ENCODE data around the gene RACGAP1.

The RACGAP1 gene

DNA sequence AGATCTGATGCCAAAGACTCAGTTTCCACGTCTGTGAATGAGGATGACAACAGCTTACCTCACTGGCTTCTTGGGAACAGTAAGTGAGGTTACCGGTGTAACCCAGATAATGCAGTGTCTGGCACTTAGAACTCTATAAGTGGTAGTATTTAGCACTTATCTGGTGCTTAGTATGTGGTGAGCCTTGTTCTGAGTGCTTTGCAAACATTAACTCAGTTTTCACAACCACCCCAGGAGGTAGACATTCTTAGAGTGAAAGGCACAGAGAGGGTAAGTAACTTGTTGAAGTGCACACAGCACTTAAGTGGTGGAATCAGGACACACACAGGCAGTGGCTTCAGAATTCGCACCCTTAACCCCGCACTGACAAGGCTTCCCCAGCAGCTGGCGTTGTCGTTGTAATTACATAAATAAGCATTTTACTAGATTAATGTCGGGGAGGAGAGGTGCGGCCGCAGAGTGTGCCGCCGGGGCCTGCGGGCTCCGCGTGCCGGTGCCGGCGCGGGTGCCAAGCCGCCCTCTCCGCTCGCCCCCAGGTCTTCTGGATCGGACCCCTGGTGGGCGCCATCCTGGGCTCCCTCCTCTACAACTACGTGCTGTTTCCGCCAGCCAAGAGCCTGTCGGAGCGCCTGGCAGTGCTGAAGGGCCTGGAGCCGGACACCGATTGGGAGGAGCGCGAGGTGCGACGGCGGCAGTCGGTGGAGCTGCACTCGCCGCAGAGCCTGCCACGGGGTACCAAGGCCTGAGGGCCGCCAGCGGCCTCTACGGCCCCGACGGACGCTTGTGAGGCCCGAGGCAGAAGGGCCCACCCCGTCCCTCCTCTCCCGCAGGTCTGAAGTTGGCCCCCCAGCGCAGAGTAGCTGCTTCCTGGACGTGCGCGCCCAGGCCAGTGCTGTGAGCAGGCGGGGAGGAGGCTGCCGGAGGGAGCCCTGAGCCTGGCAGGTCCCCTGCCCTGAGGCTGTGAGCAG is 70.1 kb downstream of the RACGAP1 start:
- intact Hi-C loops (cut with DNase I; ENCODE audit: low total_unique reads): no loop called here
- TF ChIP-seq, protein P1, sequence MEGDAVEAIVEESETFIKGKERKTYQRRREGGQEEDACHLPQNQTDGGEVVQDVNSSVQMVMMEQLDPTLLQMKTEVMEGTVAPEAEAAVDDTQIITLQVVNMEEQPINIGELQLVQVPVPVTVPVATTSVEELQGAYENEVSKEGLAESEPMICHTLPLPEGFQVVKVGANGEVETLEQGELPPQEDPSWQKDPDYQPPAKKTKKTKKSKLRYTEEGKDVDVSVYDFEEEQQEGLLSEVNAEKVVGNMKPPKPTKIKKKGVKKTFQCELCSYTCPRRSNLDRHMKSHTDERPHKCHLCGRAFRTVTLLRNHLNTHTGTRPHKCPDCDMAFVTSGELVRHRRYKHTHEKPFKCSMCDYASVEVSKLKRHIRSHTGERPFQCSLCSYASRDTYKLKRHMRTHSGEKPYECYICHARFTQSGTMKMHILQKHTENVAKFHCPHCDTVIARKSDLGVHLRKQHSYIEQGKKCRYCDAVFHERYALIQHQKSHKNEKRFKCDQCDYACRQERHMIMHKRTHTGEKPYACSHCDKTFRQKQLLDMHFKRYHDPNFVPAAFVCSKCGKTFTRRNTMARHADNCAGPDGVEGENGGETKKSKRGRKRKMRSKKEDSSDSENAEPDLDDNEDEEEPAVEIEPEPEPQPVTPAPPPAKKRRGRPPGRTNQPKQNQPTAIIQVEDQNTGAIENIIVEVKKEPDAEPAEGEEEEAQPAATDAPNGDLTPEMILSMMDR (IDR thresholded peaks at IDR 0.05): no peak
- Histone ChIP-seq H3K4me1 (peaks cover 0 to 15% (median 4%) of the 10 kb centered on the region in 4 donors), H3K27me3 (peaks cover 0 to 74% of the 10 kb centered on the region in 2 donors), H3K9me3 (no peaks in the 10 kb centered on the region), H3K27ac (no peak overlapping the region), H3K36me3 (no peaks in the 10 kb centered on the region), H3K4me3 (no peak overlapping the region)
- DNase-seq: no peak

DNA sequence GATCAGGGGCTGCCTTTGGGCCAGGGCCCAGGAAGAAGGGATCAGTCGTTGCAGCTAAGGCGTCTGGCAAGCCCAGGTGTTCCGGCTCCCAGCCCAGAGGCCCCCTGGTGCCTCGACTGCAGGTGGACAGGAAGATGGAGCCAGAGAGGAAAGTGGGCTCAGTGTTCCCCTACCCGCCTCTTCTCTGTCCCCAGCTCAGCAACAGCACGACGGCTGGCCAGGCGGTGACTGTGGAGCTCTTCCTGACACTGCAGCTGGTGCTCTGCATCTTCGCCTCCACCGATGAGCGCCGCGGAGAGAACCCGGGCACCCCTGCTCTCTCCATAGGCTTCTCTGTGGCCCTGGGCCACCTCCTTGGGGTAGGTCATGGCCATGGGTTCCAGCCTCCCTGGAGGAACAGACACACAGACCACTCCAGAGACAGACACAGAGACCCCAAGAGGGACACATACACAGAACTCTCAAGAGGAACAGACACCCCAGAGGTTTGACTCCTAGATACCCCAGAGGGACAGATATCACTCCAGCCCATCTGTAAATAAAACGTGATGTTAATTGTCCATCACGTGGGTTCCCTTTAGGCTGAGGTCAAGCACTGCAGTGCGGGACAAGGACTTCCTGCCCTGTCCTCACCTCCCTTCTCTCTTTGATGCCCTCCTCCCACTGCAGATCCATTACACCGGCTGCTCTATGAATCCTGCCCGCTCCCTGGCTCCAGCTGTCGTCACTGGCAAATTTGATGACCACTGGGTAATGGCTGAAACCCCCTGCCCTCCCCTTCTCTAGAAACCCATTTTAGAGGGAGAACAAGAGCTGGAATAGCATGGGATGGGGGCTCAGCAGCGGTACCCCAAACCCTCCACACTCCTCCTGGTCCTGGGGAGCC is 71.1 kb downstream of the RACGAP1 start:
- TF ChIP-seq, protein P1 (IDR thresholded peaks at IDR 0.05): no peak
- Histone ChIP-seq H3K36me3 (no peaks in the 10 kb centered on the region), H3K4me3 (no peak overlapping the region), H3K27ac (no peak overlapping the region), H3K27me3 (peaks cover 0 to 70% of the 10 kb centered on the region in 2 donors), H3K4me1 (peaks cover 0 to 7% (median 0%) of the 10 kb centered on the region in 4 donors), H3K9me3 (no peaks in the 10 kb centered on the region)
- no peak for DNase-seq
- intact Hi-C loops (cut with DNase I; ENCODE audit: low total_unique reads): no loop called here

DNA sequence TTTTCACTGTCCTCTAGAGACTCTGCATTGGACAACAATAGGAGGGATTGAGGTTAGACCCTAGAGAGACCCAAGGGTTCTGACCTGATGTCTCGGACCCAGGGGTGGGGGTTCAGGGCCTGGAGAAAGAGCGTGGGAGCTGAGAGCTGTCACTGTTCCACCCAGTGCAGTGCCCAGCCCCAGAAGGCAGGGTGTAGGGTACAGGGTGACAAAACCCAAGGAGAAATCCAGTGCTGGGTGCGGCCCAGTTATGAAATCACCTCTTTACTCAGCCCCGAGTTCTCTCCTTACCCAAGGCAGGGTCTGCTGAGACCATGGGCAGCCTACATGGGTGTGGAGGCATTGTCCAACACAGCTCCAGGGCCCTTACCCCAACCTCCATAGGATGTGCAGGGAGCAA is 72.1 kb downstream of the RACGAP1 start:
- Histone ChIP-seq H3K4me3 (no peak overlapping the region), H3K9me3 (no peaks in the 10 kb centered on the region), H3K36me3 (no peaks in the 10 kb centered on the region), H3K4me1 (peaks cover 0 to 7% (median 0%) of the 10 kb centered on the region in 4 donors), H3K27ac (no peak overlapping the region), H3K27me3 (peaks cover 0 to 59% of the 10 kb centered on the region in 2 donors)
- intact Hi-C loops (cut with DNase I; ENCODE audit: low total_unique reads): no loop called here
- DNase-seq: peak in 1 of 2 donors; percentile 48
- TF ChIP-seq, protein P1 (IDR thresholded peaks at IDR 0.05): no peak

DNA sequence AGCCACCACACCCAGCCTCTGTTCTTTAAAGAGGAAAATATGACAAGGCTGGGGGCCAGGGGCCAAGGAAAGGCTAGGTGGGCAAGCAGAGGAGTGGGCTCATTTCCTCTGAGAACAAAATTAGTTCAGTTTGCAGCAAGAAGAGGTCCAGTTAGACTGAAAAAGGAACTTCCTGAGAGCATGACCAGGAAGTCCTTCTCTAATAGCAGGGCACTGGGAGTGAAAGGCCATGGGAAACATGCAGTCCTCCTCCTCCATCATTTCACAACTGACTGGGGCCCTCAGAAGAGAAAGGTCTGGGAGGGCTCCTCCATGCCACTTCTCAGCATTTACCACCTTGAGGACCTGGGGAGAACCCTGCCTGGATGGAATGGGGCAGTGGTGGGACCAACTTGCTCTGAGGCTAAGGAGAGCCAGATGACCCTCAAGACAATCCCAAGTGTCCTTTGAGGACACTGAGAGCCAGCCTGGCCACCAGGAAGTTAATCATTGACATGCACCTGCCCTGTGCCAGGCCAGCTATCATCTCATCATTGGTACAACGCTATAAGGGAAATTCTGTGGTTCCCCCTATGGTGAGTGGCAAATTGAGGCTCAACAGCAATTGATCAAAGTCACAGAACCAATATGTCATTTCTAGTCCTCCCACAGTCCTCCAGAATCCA is 72.8 kb downstream of the RACGAP1 start:
- intact Hi-C loops (cut with DNase I; ENCODE audit: low total_unique reads): no loop called here
- peak in 1 of 2 donors; percentile 32 for DNase-seq
- H3K27ac ChIP-seq: no peak overlapping the region
- H3K4me3 ChIP-seq: no peak overlapping the region
- H3K9me3 ChIP-seq: no peaks in the 10 kb centered on the region
- peaks cover 0 to 53% of the 10 kb centered on the region in 2 donors for H3K27me3 ChIP-seq
- TF ChIP-seq, protein P1 (IDR thresholded peaks at IDR 0.05): no peak
- H3K36me3 ChIP-seq: no peaks in the 10 kb centered on the region
- peaks cover 0 to 7% (median 0%) of the 10 kb centered on the region in 4 donors for H3K4me1 ChIP-seq

Data from tibial artery (tissue), 4 donors.